Type B pancreatic cell (in vitro differentiated cells): ENCODE results near the gene STUM. TPM values are rescaled to one million over a fixed set of nuclear protein-coding genes. Genes with fewer than 3 reads are reported as not detected.

Experiments used
- DNase-seq: peaks from one replicate; pipeline ENCODE4 v3.0.0; 2021; ENCODE audit warnings: mixed read lengths; ENCODE audit not compliant: unreplicated experiment; ENCODE audit errors: extremely low spot score
- H3K27ac Mint-ChIP-seq: 2 replicates; pipeline ENCODE4 v1.8.0; 2021; ENCODE audit warnings: mild to moderate bottlenecking, mixed read lengths
- H3K27me3 Mint-ChIP-seq: 2 replicates; pipeline ENCODE4 v1.8.0; 2021; ENCODE audit warnings: mixed read lengths
- H3K36me3 Mint-ChIP-seq: 2 replicates; pipeline ENCODE4 v1.8.0; 2021; ENCODE audit warnings: mixed read lengths
- H3K4me1 Mint-ChIP-seq: one replicate; pipeline ENCODE4 v1.8.0; 2021; ENCODE audit warnings: mixed read lengths; ENCODE audit not compliant: unreplicated experiment
- H3K4me3 Mint-ChIP-seq: 2 replicates; pipeline ENCODE4 v1.8.0; 2021; ENCODE audit warnings: mild to moderate bottlenecking, mixed read lengths
- H3K9me3 Mint-ChIP-seq: 2 replicates; pipeline ENCODE4 v1.8.0; 2021; ENCODE audit warnings: mixed read lengths
- total RNA-seq: library from RNA; stranded (reverse); gene quantifications from 2 replicates; pipeline ENCODE4 v1.2.1, GENCODE V29; 2021; ENCODE audit warnings: low replicate concordance
- TF ChIP-seq, protein P1 (sequence below): fragments of 200-600 bp; sonication (generic); conservative IDR thresholded peaks from 2 replicates; pipeline ENCODE4 v1.5.0; 2021; ENCODE audit warnings: antibody characterized with exemption, mild to moderate bottlenecking

The STUM gene
- total RNA-seq, 1 donor from 2014 or later: 2.8 TPM

DNA sequence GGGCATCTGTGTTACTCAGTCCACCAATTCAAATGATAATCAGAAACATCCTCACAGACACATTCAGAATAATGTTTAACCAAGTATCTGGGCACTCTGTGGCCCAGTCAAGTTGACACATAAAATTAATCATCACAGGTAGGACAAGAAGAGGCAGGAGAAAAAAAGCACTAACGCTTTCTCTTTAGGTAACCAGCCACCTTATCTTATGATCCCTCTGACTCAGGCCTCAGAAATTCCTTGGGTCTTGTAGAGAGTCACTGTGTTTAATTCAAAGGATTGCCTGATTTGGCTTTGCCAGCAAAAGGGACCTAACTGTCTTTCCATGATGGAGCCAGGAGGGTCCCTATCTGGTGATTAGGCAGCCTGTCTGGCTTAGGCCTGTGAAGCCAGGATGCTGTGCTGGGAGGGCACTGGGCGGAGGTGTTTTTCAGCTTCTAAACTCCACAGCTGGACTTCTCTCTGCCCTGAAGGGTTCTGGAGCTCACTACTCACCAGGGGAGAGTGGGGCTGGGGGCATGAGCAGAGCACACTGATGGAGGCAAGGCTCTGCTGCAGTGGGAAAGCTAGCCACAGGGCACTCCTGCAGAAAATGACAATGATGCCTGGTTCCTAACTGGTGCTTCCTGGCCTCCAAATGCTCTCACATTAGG, 36.4 kb upstream of the STUM start:
- Mint-ChIP-seq H3K9me3 (no peaks in the 10 kb centered on the region), H3K4me1 (no peaks in the 10 kb centered on the region), H3K36me3 (no peaks in the 10 kb centered on the region), H3K27ac (no peak overlapping the region), H3K4me3 (no peak overlapping the region), H3K27me3 (peaks cover 11% of the 10 kb centered on the region)
- peak; percentile 10 for DNase-seq
- TF ChIP-seq, protein P1, sequence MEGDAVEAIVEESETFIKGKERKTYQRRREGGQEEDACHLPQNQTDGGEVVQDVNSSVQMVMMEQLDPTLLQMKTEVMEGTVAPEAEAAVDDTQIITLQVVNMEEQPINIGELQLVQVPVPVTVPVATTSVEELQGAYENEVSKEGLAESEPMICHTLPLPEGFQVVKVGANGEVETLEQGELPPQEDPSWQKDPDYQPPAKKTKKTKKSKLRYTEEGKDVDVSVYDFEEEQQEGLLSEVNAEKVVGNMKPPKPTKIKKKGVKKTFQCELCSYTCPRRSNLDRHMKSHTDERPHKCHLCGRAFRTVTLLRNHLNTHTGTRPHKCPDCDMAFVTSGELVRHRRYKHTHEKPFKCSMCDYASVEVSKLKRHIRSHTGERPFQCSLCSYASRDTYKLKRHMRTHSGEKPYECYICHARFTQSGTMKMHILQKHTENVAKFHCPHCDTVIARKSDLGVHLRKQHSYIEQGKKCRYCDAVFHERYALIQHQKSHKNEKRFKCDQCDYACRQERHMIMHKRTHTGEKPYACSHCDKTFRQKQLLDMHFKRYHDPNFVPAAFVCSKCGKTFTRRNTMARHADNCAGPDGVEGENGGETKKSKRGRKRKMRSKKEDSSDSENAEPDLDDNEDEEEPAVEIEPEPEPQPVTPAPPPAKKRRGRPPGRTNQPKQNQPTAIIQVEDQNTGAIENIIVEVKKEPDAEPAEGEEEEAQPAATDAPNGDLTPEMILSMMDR: no peak

DNA sequence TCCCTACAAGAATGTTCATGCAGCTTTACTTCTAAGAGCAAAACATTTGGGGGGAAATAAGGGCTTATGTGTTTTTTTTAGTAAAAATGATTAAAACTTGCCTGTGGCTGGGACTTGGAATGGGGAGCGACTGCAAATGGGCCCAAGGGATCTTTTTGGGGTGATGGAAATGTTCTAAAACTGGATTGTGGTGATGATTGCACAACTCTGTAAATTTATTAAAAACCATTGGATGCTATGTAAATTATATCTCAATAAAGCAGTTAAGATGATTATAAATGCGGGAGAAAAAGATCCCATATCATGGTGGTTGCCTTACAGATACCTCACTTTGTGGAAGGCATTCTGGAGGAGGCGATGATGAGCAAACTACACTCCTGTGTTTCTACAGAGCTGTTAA, 30.2 kb upstream of the STUM start:
- no peak overlapping the region for H3K4me3 Mint-ChIP-seq
- peaks cover 10% of the 10 kb centered on the region for H3K4me1 Mint-ChIP-seq
- peaks cover 34% of the 10 kb centered on the region for H3K27me3 Mint-ChIP-seq
- H3K27ac Mint-ChIP-seq: no peak overlapping the region
- H3K9me3 Mint-ChIP-seq: no peaks in the 10 kb centered on the region
- DNase-seq: no peak
- TF ChIP-seq, protein P1: no peak
- no peaks in the 10 kb centered on the region for H3K36me3 Mint-ChIP-seq

DNA sequence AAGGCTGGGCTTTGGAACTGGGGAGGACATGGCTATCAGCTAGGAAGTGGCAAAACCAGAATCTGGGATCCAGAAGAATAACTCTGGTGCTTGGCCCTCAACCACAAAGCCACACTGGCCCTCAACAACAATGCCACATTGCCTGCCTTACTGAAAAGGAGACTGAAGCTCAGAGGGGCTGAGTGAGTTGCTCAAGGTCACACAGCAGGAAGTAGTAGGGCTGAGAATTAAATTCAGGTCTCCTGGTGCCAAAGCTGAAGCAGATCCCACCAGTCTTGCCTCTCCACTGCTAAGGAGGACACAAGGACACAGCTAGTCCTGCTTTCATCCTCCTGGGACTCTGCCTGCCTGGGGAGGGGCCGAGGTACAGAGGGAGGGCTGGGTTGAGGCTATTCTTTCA, 29.4 kb upstream of the STUM start:
- Mint-ChIP-seq H3K4me1 (peaks cover 10% of the 10 kb centered on the region), H3K4me3 (no peak overlapping the region), H3K36me3 (no peaks in the 10 kb centered on the region)

DNA sequence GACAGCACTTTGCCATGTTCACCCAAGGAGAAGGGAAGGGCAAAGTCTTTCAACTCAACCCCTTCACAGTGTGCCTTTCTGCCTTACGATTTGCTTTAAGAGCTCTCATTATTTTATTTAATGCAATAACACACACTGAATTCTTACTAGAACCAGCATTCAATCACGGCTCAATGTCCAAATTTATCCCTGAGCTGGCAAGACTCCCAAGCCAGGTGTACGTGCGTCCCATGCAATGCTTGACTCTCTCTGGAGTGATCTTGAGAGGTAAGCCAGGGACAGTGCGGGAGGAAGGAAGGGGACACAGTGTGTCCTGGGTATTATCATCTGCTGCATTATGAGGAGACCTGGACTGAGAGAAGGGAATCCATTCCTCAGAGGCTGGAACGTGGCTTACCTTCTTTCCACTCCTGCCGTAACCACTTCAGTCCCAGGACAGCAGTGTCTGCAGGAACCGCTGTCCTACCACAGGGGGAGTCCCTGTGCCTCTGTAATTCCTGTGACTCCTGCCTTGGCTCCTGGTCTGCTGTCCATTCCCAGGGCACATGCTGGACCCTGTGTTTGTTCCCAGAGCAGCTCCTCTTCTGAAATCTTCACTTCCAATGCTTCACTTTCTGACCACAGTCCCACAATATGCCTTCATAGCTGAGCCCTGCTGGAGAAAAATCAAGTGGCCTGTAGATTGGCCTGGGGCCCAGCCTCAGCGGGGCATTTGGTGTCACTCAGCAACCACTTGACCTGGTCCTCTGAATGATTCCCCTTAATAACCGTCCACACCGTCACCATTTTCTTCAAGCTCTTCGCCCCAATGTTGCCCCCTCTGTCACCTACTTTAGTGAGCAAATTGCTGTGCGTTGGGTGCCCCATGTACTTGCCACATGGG, 28.6 kb upstream of the STUM start:
- TF ChIP-seq, protein P1: peak; percentile 29
- H3K27me3 Mint-ChIP-seq: peaks cover 35% of the 10 kb centered on the region
- no peak overlapping the region for H3K4me3 Mint-ChIP-seq

More for the DNA sequence above, 29.4 kb upstream of the STUM start:
- Mint-ChIP-seq H3K9me3 (no peaks in the 10 kb centered on the region), H3K27ac (no peak overlapping the region), H3K27me3 (peaks cover 35% of the 10 kb centered on the region)
- DNase-seq: peak; percentile 31
- TF ChIP-seq, protein P1: no peak

DNA sequence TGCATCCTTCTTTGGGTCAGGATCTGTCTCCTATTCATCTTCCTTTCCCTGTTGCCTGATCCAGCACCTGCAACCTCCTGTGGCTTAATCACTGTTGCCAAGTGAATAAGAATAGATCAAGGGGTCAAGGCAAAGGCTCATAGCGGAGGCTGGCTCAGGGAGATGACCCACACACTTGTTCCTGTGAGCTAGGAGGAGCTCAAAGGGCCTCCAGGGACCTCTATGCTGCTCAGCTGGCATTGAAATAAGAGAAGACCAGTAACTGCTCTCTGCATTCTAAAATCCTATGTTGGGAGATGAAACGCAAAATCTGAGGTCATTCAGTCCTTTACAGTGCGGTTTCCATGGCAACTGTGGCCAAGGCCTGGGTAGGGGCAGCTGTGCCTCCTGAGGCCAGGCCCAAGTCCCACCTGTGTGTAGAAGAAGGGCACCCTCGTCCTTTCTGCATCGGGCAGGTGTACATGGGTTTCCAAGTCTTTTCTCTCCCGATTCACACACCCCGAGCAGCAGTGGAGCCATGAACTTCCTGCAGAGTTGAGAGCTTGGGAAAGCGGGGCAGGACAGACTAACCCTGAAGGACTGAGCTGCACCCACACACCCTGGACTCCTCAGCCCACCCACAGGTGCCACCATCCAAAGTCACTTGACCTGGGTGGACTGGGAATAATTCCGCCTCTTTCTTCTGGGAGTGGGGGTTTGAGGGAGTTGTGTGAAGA, 27.8 kb upstream of the STUM start:
- H3K36me3 Mint-ChIP-seq: no peaks in the 10 kb centered on the region
- H3K27ac Mint-ChIP-seq: no peak overlapping the region
- H3K4me1 Mint-ChIP-seq: peaks cover 10% of the 10 kb centered on the region
- peak; percentile 44 for DNase-seq
- peaks cover 35% of the 10 kb centered on the region for H3K27me3 Mint-ChIP-seq
- H3K4me3 Mint-ChIP-seq: no peak overlapping the region
- no peaks in the 10 kb centered on the region for H3K9me3 Mint-ChIP-seq
- TF ChIP-seq, protein P1: no peak

More for the DNA sequence above, 28.6 kb upstream of the STUM start:
- no peaks in the 10 kb centered on the region for H3K9me3 Mint-ChIP-seq
- H3K27ac Mint-ChIP-seq: no peak overlapping the region
- peak; percentile 11 for DNase-seq
- peaks cover 10% of the 10 kb centered on the region for H3K4me1 Mint-ChIP-seq
- H3K36me3 Mint-ChIP-seq: no peaks in the 10 kb centered on the region
